GM18505 (cell line): ENCODE results near the gene NSUN3.
"Not testable (repeated sequence)": the region's sequence is repeated elsewhere in the genome, so short reads cannot be mapped to it uniquely, and the experiment has no call there.

Experiments used
- ATAC-seq: cut with Tn5 transposase; IDR thresholded peaks from one replicate; pipeline ENCODE4 v1.9.1; 2021; ENCODE audit not compliant: unreplicated experiment
- POLR2A ChIP-seq: IDR thresholded peaks from 4 replicates; pipeline ENCODE4 v1.6.1; 2011; ENCODE audit warnings: borderline replicate concordance; ENCODE audit not compliant: insufficient read depth, insufficient read length; ENCODE audit errors: extremely low read depth

Gene NSUN3

DNA sequence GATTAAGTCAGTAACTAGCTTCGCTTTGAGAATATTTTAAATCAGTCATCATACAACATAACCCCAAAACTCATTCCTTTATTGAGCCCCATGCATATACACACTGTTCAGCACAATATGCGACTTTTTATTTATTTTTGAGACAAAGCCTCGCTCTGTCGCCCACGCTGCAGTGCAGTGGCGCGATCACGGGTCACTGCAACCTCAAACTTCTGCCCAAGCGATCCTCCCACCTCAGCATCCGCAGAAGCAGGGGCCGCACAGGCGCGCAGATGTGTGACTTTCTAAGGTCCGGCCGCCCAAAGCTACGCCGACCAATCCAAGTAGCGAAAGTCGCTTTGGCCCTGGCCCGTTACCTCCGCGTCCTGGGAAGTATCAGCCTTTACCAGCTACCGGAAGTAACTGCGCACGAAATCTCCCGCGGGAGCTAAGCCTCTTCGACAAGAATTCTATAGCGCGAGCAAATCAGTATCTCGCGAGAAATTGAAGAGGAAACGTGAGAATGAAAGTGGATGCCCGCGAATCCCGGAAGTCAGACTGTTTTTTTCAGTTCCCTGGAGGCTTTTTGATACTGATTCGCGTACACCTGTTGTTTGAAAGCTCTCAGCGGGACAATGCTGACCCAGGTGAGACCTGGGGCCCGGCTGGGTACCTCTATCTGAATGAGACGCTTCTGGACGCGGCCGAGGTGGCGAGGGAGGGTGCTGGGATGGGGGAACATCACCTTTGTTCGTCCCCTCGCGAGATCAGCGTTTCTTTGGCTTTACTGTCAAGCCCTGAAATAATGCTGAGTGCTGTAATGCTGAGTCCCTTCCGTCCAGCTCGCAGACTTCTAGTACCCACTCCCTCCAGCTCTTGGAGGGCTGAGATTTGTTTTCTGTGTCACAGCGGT lies at the start of gene NSUN3, which contains the start of gene DHFR2:
NSUN3 (plus strand) TSS at position 549 of the 892 bp plus-strand sequence; CDS start at position 615, 66 bp downstream.
DHFR2 (minus strand) TSS at position 404 of the 892 bp plus-strand sequence. CDS start 1,405 bp downstream, outside the sequence.
- peak; percentile 93 for ATAC-seq
- peak; percentile 77 for TF ChIP-seq POLR2A

GRCh38 chr3:94015025-94015424 lies 47.8 kb upstream of the NSUN3 start:
- ATAC-seq: no peak

GRCh38 chr3:94019659-94020058 lies 43.2 kb upstream of the NSUN3 start:
- TF ChIP-seq POLR2A: no peak
- no peak for ATAC-seq

More at GRCh38 chr3:94015025-94015424, 47.8 kb upstream of the NSUN3 start:
- TF ChIP-seq POLR2A: no peak

DNA sequence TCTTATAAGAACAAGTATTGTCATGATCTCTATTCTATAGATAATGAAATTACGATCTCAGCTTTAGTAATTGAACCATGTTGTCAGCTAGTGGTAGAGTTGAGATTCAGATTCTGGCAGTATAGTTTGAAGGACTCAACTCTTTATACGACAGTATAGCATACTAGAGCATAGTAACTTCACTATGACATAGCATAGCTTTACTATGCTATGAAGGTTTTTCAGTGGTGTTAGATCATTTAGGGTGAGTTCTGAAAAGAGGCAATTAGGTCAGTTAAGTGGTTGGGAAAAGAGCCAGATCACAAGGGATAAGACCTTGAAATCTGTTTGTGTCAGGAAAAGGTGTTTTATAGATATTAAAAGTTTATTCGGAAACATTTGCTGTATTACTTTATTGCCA lies 42.6 kb upstream of the NSUN3 start:
- TF ChIP-seq POLR2A: no peak
- no peak for ATAC-seq

DNA sequence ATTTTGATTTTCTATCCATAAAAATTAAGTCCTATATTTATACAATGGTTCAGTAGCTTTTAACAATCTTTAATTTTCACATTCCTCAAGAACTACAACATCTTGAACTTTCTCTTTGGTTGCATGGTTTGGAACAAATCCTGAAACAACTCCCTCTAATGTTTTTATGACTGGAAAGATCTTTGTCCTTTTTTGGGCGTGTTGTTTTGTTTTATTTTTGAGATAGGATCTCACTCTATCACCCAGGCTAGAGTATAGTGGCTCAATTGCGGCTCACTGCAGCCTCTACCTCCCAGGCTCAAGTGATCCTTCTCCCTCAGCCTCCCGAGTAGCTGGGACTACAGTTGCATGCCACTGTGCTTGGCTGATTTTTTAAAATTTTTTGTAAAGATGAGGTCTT lies 38.5 kb upstream of the NSUN3 start:
- no peak for ATAC-seq

GRCh38 chr3:94026623-94027022 lies 36.2 kb upstream of the NSUN3 start:
- ATAC-seq: no peak
- TF ChIP-seq POLR2A: no peak

More for the DNA sequence above, 38.5 kb upstream of the NSUN3 start:
- no peak for TF ChIP-seq POLR2A

DNA sequence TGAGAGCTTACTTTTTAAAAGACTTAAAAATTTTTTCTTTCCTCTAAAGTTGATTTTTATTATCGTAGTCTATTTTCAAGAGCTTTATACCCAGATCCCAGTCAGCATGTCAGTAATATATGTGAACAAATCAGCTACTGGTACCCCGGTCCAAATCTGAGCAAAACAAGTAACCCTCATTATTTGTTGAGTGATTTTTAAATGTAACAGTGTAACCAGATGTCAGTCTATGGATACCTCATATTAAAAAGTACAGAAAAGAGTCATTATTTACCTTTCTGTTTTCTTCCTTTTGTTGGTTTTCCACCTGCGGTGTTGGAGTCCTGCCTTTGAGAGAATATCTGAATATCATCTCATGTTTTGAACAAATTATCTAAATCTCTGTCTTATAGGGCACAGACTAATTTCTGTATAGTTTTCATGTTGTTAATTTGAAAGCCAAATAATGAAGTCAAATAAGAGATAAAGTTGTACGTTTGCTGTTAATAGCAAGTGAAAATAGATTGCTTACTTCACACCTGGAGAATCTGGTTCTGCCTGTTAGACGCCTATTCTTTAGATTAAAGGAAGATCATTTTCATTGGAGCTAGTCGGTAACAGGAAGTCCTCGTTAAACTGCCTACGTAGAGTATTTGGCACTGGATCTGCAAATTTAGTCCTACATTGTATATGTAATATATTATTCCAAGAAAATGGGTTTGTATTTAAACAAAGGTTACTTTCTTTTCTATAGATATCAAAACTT lies 34.6 kb upstream of the NSUN3 start, which contains the start of gene STX19:
STX19 (minus strand) TSS at position 505 of the 745 bp plus-strand sequence. CDS start 13,328 bp downstream, outside the sequence.
- no peak for TF ChIP-seq POLR2A
- ATAC-seq: no peak

- TF ChIP-seq POLR2A: no peak
- ATAC-seq: peak; percentile 86
These were observed 25.9 kb upstream of the NSUN3 start for GRCh38 chr3:94036909-94037507.

- no peak for TF ChIP-seq POLR2A
- ATAC-seq: no peak
These were observed 19.6 kb upstream of the NSUN3 start for GRCh38 chr3:94043285-94043684.

- ATAC-seq: not testable (repeated sequence)
These were observed 18.5 kb upstream of the NSUN3 start for GRCh38 chr3:94044100-94044936.

GRCh38 chr3:94046533-94046932 lies 16.3 kb upstream of the NSUN3 start:
- no peak for ATAC-seq
- no peak for TF ChIP-seq POLR2A

DNA sequence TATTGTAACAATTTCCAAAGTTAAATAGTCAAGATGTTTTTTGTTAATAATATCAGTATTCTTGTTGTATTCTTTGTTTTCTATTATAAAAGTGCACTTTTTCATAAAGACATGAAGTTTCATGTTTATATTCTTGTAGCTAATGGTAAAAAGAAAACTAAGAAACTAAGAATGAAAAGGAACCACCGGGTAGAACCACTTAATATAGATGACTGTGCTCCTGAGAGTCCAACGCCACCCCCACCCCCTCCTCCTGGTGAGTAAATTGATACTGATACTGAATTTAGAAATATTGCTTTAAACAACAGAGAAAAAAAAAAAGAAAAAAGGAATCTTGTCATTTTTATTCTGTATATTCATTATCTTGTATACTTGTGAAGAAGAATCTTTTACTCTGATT lies 13.6 kb upstream of the NSUN3 start:
- no peak for TF ChIP-seq POLR2A
- no peak for ATAC-seq
